HEK293T (cell line): ENCODE measurements around the gene SSNA1.

ENCODE experiments used
- CTCF ChIA-PET: fragments of 350-600 bp; formaldehyde crosslinking; extraction: SDS; loops from one replicate; lab custom pipeline; 2021; ENCODE audit warnings: antibody characterized with exemption, inconsistent platforms; lab: Yijun Ruan, JAX
- POLR2A ChIA-PET: fragments of 350-600 bp; formaldehyde crosslinking; extraction: SDS; loops from one replicate; lab custom pipeline; 2020; ENCODE audit warnings: antibody characterized with exemption, inconsistent platforms; lab: Yijun Ruan, JAX
- DNase-seq: peaks from one replicate; pipeline ENCODE4 v3.0.0; 2012; ENCODE audit warnings: mixed read lengths; ENCODE audit errors: extremely low spot score
- ARNT ChIP-seq: fragments of 450-650 bp; IDR thresholded peaks from 2 replicates; pipeline ENCODE4 v1.6.1; 2017; ENCODE audit warnings: mild to moderate bottlenecking
- BHLHE40 ChIP-seq: fragments of 450-650 bp; IDR thresholded peaks from 2 replicates; pipeline ENCODE4 v1.6.1; 2016; ENCODE audit warnings: mild to moderate bottlenecking, moderate library complexity, borderline replicate concordance
- CTBP1 ChIP-seq: fragments of 450-650 bp; IDR thresholded peaks from 2 replicates; pipeline ENCODE4 v1.6.1; 2016; ENCODE audit warnings: borderline replicate concordance
- ELF4 ChIP-seq: fragments of 450-650 bp; IDR thresholded peaks from 2 replicates; pipeline ENCODE4 v1.6.1; 2017; ENCODE audit warnings: antibody characterized with exemption
- FOXA1 ChIP-seq: fragments of 450-650 bp; IDR thresholded peaks from 2 replicates; pipeline ENCODE4 v1.6.1; 2016; ENCODE audit warnings: mild to moderate bottlenecking
- FOXK2 ChIP-seq: fragments of 450-650 bp; IDR thresholded peaks from 2 replicates; pipeline ENCODE4 v1.6.1; 2016; ENCODE audit warnings: mild to moderate bottlenecking
- FOXM1 ChIP-seq: fragments of 450-650 bp; IDR thresholded peaks from 2 replicates; pipeline ENCODE4 v1.6.1; 2017; ENCODE audit warnings: mild to moderate bottlenecking, borderline replicate concordance
- HDGF ChIP-seq: fragments of 450-650 bp; IDR thresholded peaks from 2 replicates; pipeline ENCODE4 v1.6.1; 2017; ENCODE audit warnings: antibody characterized with exemption, borderline replicate concordance
- L3MBTL2 ChIP-seq: fragments of 450-650 bp; conservative IDR thresholded peaks from 2 replicates; pipeline ENCODE4 v1.6.1; 2016; ENCODE audit warnings: mild to moderate bottlenecking
- LEF1 ChIP-seq: fragments of 450-650 bp; IDR thresholded peaks from 2 replicates; pipeline ENCODE4 v1.6.1; 2017; ENCODE audit warnings: mild to moderate bottlenecking, borderline replicate concordance
- NFRKB ChIP-seq: fragments of 450-650 bp; IDR thresholded peaks from 2 replicates; pipeline ENCODE4 v1.6.1; 2016; ENCODE audit warnings: mild to moderate bottlenecking, moderate library complexity
- PKNOX1 ChIP-seq: fragments of 450-650 bp; IDR thresholded peaks from 2 replicates; pipeline ENCODE4 v1.6.1; 2016
- SP1 ChIP-seq: fragments of 450-650 bp; IDR thresholded peaks from 2 replicates; pipeline ENCODE4 v1.6.1; 2017
- SUZ12 ChIP-seq: fragments of 450-650 bp; IDR thresholded peaks from 2 replicates; pipeline ENCODE4 v1.6.1; 2016; ENCODE audit warnings: mild to moderate bottlenecking
- TARDBP ChIP-seq: fragments of 450-650 bp; IDR thresholded peaks from 2 replicates; pipeline ENCODE4 v1.6.1; 2016
- ZNF384 ChIP-seq: fragments of 450-650 bp; IDR thresholded peaks from 2 replicates; pipeline ENCODE4 v1.6.1; 2016

SSNA1 gene

GRCh38 chr9:137162505-137163364 is 25.7 kb upstream of the SSNA1 start:
- ChIA-PET CTCF (no interaction called here), POLR2A (interaction anchor here (0.9 kb wide), 1 partner anchor 33 kb away, joined by 4 read pairs; no protein-coding TSS in a partner anchor)
- no peak for DNase-seq
- TF ChIP-seq PKNOX1 (no peak), CTBP1 (no peak), NFRKB (no peak), ELF4 (no peak), SP1 (no peak), HDGF (no peak), ZNF384 (no peak), SUZ12 (no peak), TARDBP (no peak), FOXA1 (no peak), BHLHE40 (no peak), L3MBTL2 (no peak), ARNT (no peak), FOXK2 (no peak)

GRCh38 chr9:137163365-137163715 is 25.1 kb upstream of the SSNA1 start:
- CTCF ChIA-PET: no interaction called here
- no peak for DNase-seq
- POLR2A ChIA-PET: interaction anchor here (0.9 kb wide), 1 partner anchor 34 kb away, joined by 4 read pairs; no protein-coding TSS in a partner anchor

GRCh38 chr9:137163805-137164204 is 24.7 kb upstream of the SSNA1 start:
- TF ChIP-seq ARNT: no peak
- TF ChIP-seq TARDBP: no peak
- TF ChIP-seq NFRKB: no peak
- TF ChIP-seq FOXM1: no peak
- no peak for TF ChIP-seq FOXA1
- CTCF ChIA-PET: no interaction called here
- POLR2A ChIA-PET: no interaction called here
- DNase-seq: no peak

More at GRCh38 chr9:137163365-137163715, 25.1 kb upstream of the SSNA1 start:
- no peak for TF ChIP-seq SP1
- no peak for TF ChIP-seq ELF4
- TF ChIP-seq FOXM1: no peak
- no peak for TF ChIP-seq CTBP1
- no peak for TF ChIP-seq NFRKB
- TF ChIP-seq HDGF: no peak
- TF ChIP-seq LEF1: no peak

GRCh38 chr9:137164370-137165249 is 23.9 kb upstream of the SSNA1 start:
- no peak for DNase-seq
- TF ChIP-seq FOXA1 (no peak), BHLHE40 (no peak), TARDBP (no peak), ARNT (no peak), L3MBTL2 (no peak), LEF1 (no peak), HDGF (no peak), NFRKB (no peak), SUZ12 (no peak), SP1 (no peak)
- POLR2A ChIA-PET: no interaction called here
- CTCF ChIA-PET: interaction anchor here (0.6 kb wide), 1 partner anchor 163 kb away, joined by 5 read pairs; no protein-coding TSS in a partner anchor

- POLR2A ChIA-PET: no interaction called here
- DNase-seq: no peak
- CTCF ChIA-PET: no interaction called here
- TF ChIP-seq TARDBP: no peak
- no peak for TF ChIP-seq HDGF
- TF ChIP-seq SP1: no peak
- no peak for TF ChIP-seq BHLHE40
- TF ChIP-seq FOXA1: no peak
- TF ChIP-seq FOXK2: no peak
- no peak for TF ChIP-seq NFRKB
- TF ChIP-seq LEF1: no peak
- TF ChIP-seq ARNT: no peak
- TF ChIP-seq FOXM1: no peak
- no peak for TF ChIP-seq ZNF384
- TF ChIP-seq SUZ12: no peak
- no peak for TF ChIP-seq CTBP1
- TF ChIP-seq ELF4: no peak
- no peak for TF ChIP-seq PKNOX1
Measured at GRCh38 chr9:137165250-137165836, 23.1 kb upstream of the SSNA1 start.
